Myocyte (in vitro differentiated cells): ENCODE measurements around the gene DMBT1. TPM values are rescaled to one million over a fixed set of nuclear protein-coding genes. Genes with fewer than 3 reads are reported as not detected.

ENCODE experiments used
- DNase-seq: peaks from one replicate; pipeline ENCODE4 v3.0.0-alpha.2; 2012; ENCODE audit warnings: low read depth
- total RNA-seq: library from RNA; depleted of rRNA; stranded (reverse); fragments of >200 nt; gene quantifications from 2 replicates; pipeline ENCODE4 v1.2.3, GENCODE V29; 2014

Gene DMBT1
- total RNA-seq, 1 donor from 2014 or later = 93.9 TPM

- no peak for DNase-seq
Measured at GRCh38 chr10:122548407-122549085, 12.0 kb upstream of the DMBT1 start.

GRCh38 chr10:122549636-122550035 lies 10.9 kb upstream of the DMBT1 start:
- no peak for DNase-seq

- DNase-seq = no peak
Measured at GRCh38 chr10:122550427-122550826, 10.1 kb upstream of the DMBT1 start.

- no peak for DNase-seq
Measured at GRCh38 chr10:122550983-122551382, 9.6 kb upstream of the DMBT1 start.

GRCh38 chr10:122551450-122551849 lies 9.1 kb upstream of the DMBT1 start:
- DNase-seq = no peak

- no peak for DNase-seq
Measured at GRCh38 chr10:122553341-122553740, 7.2 kb upstream of the DMBT1 start.

GRCh38 chr10:122554131-122555036 lies 6.2 kb upstream of the DMBT1 start:
- no peak for DNase-seq

- DNase-seq = no peak
Measured at GRCh38 chr10:122555442-122555841, 5.1 kb upstream of the DMBT1 start.

- no peak for DNase-seq
Measured at GRCh38 chr10:122557516-122557915, 3.0 kb upstream of the DMBT1 start.

- DNase-seq = no peak
Measured at GRCh38 chr10:122558452-122558851, 2.1 kb upstream of the DMBT1 start.

- no peak for DNase-seq
Measured at GRCh38 chr10:122559228-122559627, 1.3 kb upstream of the DMBT1 start.

GRCh38 chr10:122561212-122561611 lies 658 bp downstream of the DMBT1 start:
- no peak for DNase-seq

- DNase-seq = no peak
Measured at GRCh38 chr10:122561792-122562191, 1.2 kb downstream of the DMBT1 start.

GRCh38 chr10:122564980-122565379 lies 4.4 kb downstream of the DMBT1 start:
- DNase-seq = no peak

- DNase-seq = peak; percentile 92
Measured at GRCh38 chr10:122565766-122566206, 5.2 kb downstream of the DMBT1 start.

GRCh38 chr10:122566632-122567031 lies 6.1 kb downstream of the DMBT1 start:
- no peak for DNase-seq

- DNase-seq = peak; percentile 48
Measured at GRCh38 chr10:122567056-122567660, 6.6 kb downstream of the DMBT1 start.

GRCh38 chr10:122568551-122568950 lies 8.0 kb downstream of the DMBT1 start:
- DNase-seq = no peak

- DNase-seq = no peak
Measured at GRCh38 chr10:122570920-122571319, 10.4 kb downstream of the DMBT1 start.

GRCh38 chr10:122571892-122572291 lies 11.3 kb downstream of the DMBT1 start:
- DNase-seq = no peak

GRCh38 chr10:122575776-122576175 lies 15.2 kb downstream of the DMBT1 start:
- DNase-seq = no peak

GRCh38 chr10:122576291-122576690 lies 15.7 kb downstream of the DMBT1 start:
- DNase-seq = peak; percentile 97
